ENCODE results near the gene ZFP64. TPM values are rescaled to one million over a fixed set of nuclear protein-coding genes. Genes with fewer than 3 reads are reported as not detected.
"Not testable (repeated sequence)": the region's sequence is repeated elsewhere in the genome, so short reads cannot be mapped to it uniquely, and the experiment has no call there.

The ZFP64 gene
- polyA plus RNA-seq, 2 donors = 3.2 to 6.2 TPM

- H3K4me3 ChIP-seq (ENCODE audit: low read depth in 1 of 2, low read length in 2 of 2) = no peak overlapping the region
- no peak overlapping the region for H3K27ac ChIP-seq (ENCODE audit: low read depth in 2 of 2, low read length in 1 of 2)
- peaks cover 3 to 15% of the 10 kb centered on the region in 2 donors for H3K36me3 ChIP-seq (ENCODE audit: control insufficient read depth in 2 of 2, insufficient read depth in 2 of 2, low read length in 1 of 2)
- H3K4me1 ChIP-seq (ENCODE audit: control insufficient read depth in 2 of 2, insufficient read depth in 2 of 2, low read length in 1 of 2) = no peaks in the 10 kb centered on the region
- H3K9me3 ChIP-seq (ENCODE audit: control insufficient read depth in 2 of 2, insufficient read depth in 1 of 2, low read depth in 1 of 2, low read length in 1 of 2) = peaks cover 0 to 2% of the 10 kb centered on the region in 2 donors
- 57 to 60% methylated on average over 2 of the region's 2 CpGs for WGBS, 2 donors
- H3K27me3 ChIP-seq (ENCODE audit: control insufficient read depth in 1 of 2, insufficient read depth in 2 of 2, low read length in 2 of 2) = no peaks in the 10 kb centered on the region
Measured at GRCh38 chr20:52150440-52151258, 40.9 kb downstream of the ZFP64 start.

GRCh38 chr20:52145587-52145986 lies 46.0 kb downstream of the ZFP64 start:
- no peaks in the 10 kb centered on the region for H3K4me1 ChIP-seq (ENCODE audit: control insufficient read depth in 2 of 2, insufficient read depth in 2 of 2, low read length in 1 of 2)
- no peak overlapping the region for H3K4me3 ChIP-seq (ENCODE audit: low read depth in 1 of 2, low read length in 2 of 2)
- no peaks in the 10 kb centered on the region for H3K27me3 ChIP-seq (ENCODE audit: control insufficient read depth in 1 of 2, insufficient read depth in 2 of 2, low read length in 2 of 2)
- no peak overlapping the region for H3K27ac ChIP-seq (ENCODE audit: low read depth in 2 of 2, low read length in 1 of 2)
- no peaks in the 10 kb centered on the region for H3K9me3 ChIP-seq (ENCODE audit: control insufficient read depth in 2 of 2, insufficient read depth in 1 of 2, low read depth in 1 of 2, low read length in 1 of 2)
- H3K36me3 ChIP-seq (ENCODE audit: control insufficient read depth in 2 of 2, insufficient read depth in 2 of 2, low read length in 1 of 2) = no peaks in the 10 kb centered on the region

DNA sequence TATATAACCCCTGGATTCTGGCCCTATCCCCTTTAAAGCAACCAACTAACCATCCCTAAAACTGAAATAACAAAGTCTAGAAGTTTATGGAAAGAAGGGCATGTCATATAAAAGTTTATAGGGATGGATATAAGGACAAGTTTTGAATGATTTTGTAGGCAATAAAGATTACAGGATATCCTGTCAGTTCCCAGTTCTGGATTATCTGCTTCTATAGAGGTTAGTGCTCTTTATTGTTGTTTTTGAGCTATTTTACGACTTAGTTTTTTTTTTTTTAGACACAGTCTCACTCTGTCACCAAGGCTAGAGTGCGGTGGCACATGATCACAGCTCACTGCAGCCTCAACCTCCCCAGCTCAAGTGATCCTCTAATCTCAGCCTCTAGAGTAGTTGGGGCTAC lies 48.3 kb downstream of the ZFP64 start:
- WGBS, 2 donors = 81 to 86% methylated on average over 2 of the region's 2 CpGs
- no peaks in the 10 kb centered on the region for H3K9me3 ChIP-seq (ENCODE audit: control insufficient read depth in 2 of 2, insufficient read depth in 1 of 2, low read depth in 1 of 2, low read length in 1 of 2)
- H3K27me3 ChIP-seq (ENCODE audit: control insufficient read depth in 1 of 2, insufficient read depth in 2 of 2, low read length in 2 of 2) = no peaks in the 10 kb centered on the region
- H3K4me1 ChIP-seq (ENCODE audit: control insufficient read depth in 2 of 2, insufficient read depth in 2 of 2, low read length in 1 of 2) = no peaks in the 10 kb centered on the region
- no peak overlapping the region for H3K27ac ChIP-seq (ENCODE audit: low read depth in 2 of 2, low read length in 1 of 2)
- no peak overlapping the region for H3K4me3 ChIP-seq (ENCODE audit: low read depth in 1 of 2, low read length in 2 of 2)
- no peaks in the 10 kb centered on the region for H3K36me3 ChIP-seq (ENCODE audit: control insufficient read depth in 2 of 2, insufficient read depth in 2 of 2, low read length in 1 of 2)

GRCh38 chr20:52142757-52143156 lies 48.8 kb downstream of the ZFP64 start:
- no peaks in the 10 kb centered on the region for H3K4me1 ChIP-seq (ENCODE audit: control insufficient read depth in 2 of 2, insufficient read depth in 2 of 2, low read length in 1 of 2)
- H3K27me3 ChIP-seq (ENCODE audit: control insufficient read depth in 1 of 2, insufficient read depth in 2 of 2, low read length in 2 of 2) = no peaks in the 10 kb centered on the region
- no peaks in the 10 kb centered on the region for H3K36me3 ChIP-seq (ENCODE audit: control insufficient read depth in 2 of 2, insufficient read depth in 2 of 2, low read length in 1 of 2)
- H3K27ac ChIP-seq (ENCODE audit: low read depth in 2 of 2, low read length in 1 of 2) = no peak overlapping the region
- H3K9me3 ChIP-seq (ENCODE audit: control insufficient read depth in 2 of 2, insufficient read depth in 1 of 2, low read depth in 1 of 2, low read length in 1 of 2) = no peaks in the 10 kb centered on the region
- WGBS, 2 donors = 81 to 91% methylated on average over 1 to 2 of the region's 2 CpGs
- H3K4me3 ChIP-seq (ENCODE audit: low read depth in 1 of 2, low read length in 2 of 2) = no peak overlapping the region

- no peaks in the 10 kb centered on the region for H3K27me3 ChIP-seq (ENCODE audit: control insufficient read depth in 1 of 2, insufficient read depth in 2 of 2, low read length in 2 of 2)
- no peaks in the 10 kb centered on the region for H3K36me3 ChIP-seq (ENCODE audit: control insufficient read depth in 2 of 2, insufficient read depth in 2 of 2, low read length in 1 of 2)
- WGBS, 2 donors = 91% methylated on average over 5 of the region's 5 CpGs
- no peaks in the 10 kb centered on the region for H3K9me3 ChIP-seq (ENCODE audit: control insufficient read depth in 2 of 2, insufficient read depth in 1 of 2, low read depth in 1 of 2, low read length in 1 of 2)
- no peak overlapping the region for H3K4me3 ChIP-seq (ENCODE audit: low read depth in 1 of 2, low read length in 2 of 2)
- H3K27ac ChIP-seq (ENCODE audit: low read depth in 2 of 2, low read length in 1 of 2) = no peak overlapping the region
- no peaks in the 10 kb centered on the region for H3K4me1 ChIP-seq (ENCODE audit: control insufficient read depth in 2 of 2, insufficient read depth in 2 of 2, low read length in 1 of 2)
Measured at GRCh38 chr20:52139986-52140385, 51.6 kb downstream of the ZFP64 start.

- H3K36me3 ChIP-seq (ENCODE audit: control insufficient read depth in 2 of 2, insufficient read depth in 2 of 2, low read length in 1 of 2) = no peaks in the 10 kb centered on the region
- H3K4me3 ChIP-seq (ENCODE audit: low read depth in 1 of 2, low read length in 2 of 2) = no peak overlapping the region
- no peaks in the 10 kb centered on the region for H3K9me3 ChIP-seq (ENCODE audit: control insufficient read depth in 2 of 2, insufficient read depth in 1 of 2, low read depth in 1 of 2, low read length in 1 of 2)
- H3K27me3 ChIP-seq (ENCODE audit: control insufficient read depth in 1 of 2, insufficient read depth in 2 of 2, low read length in 2 of 2) = no peaks in the 10 kb centered on the region
- H3K27ac ChIP-seq (ENCODE audit: low read depth in 2 of 2, low read length in 1 of 2) = no peak overlapping the region
- H3K4me1 ChIP-seq (ENCODE audit: control insufficient read depth in 2 of 2, insufficient read depth in 2 of 2, low read length in 1 of 2) = no peaks in the 10 kb centered on the region
- WGBS, 2 donors = 93 to 96% methylated on average over 4 of the region's 4 CpGs
Measured at GRCh38 chr20:52137850-52138249, 53.7 kb downstream of the ZFP64 start.

DNA sequence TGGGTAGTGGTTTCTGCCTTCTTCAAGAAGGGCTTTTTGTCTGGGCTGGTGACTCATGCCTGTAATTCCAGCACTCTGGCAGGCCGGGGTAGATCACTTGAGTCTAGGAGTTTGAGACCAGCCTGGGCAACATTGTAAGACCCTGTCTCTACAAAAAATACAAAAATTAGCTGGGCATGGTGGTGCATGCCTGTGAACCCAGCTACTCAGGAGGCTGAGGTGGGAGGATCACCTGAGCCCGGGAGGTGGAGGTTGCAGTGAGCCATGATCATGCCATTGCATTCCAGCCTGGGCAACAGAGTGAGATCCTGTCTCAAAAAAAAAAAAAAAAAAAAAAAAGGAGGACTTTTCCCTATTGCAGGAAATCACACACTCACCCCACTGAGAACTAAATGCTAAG lies 57.9 kb downstream of the ZFP64 start:
- H3K27ac ChIP-seq (ENCODE audit: low read depth in 2 of 2, low read length in 1 of 2); H3K4me1 ChIP-seq (ENCODE audit: control insufficient read depth in 2 of 2, insufficient read depth in 2 of 2, low read length in 1 of 2); H3K36me3 ChIP-seq (ENCODE audit: control insufficient read depth in 2 of 2, insufficient read depth in 2 of 2, low read length in 1 of 2); H3K9me3 ChIP-seq (ENCODE audit: control insufficient read depth in 2 of 2, insufficient read depth in 1 of 2, low read depth in 1 of 2, low read length in 1 of 2); H3K27me3 ChIP-seq (ENCODE audit: control insufficient read depth in 1 of 2, insufficient read depth in 2 of 2, low read length in 2 of 2); H3K4me3 ChIP-seq (ENCODE audit: low read depth in 1 of 2, low read length in 2 of 2): not testable (repeated sequence)
- WGBS, 2 donors = 90 to 96% methylated on average over 2 of the region's 2 CpGs

DNA sequence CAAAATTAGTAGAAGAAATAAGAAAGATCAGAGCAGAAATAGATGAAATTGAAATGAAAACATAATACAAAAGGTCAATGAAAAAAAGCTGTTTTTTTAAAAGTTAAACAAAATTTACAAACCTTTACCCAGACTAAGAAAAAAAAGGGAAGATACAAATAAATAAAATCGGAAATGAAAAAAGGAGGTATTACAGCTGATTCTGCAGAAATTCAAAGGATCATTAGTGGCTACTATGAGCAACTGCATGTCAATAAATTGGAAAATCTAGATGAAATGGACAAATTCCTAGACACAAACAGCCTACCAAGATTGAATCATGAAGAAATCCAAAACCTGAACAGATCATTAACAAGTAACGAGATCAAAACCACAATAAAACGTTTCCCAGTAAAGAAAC lies 59.2 kb downstream of the ZFP64 start:
- no peaks in the 10 kb centered on the region for H3K4me1 ChIP-seq (ENCODE audit: control insufficient read depth in 2 of 2, insufficient read depth in 2 of 2, low read length in 1 of 2)
- no peaks in the 10 kb centered on the region for H3K9me3 ChIP-seq (ENCODE audit: control insufficient read depth in 2 of 2, insufficient read depth in 1 of 2, low read depth in 1 of 2, low read length in 1 of 2)
- H3K36me3 ChIP-seq (ENCODE audit: control insufficient read depth in 2 of 2, insufficient read depth in 2 of 2, low read length in 1 of 2) = no peaks in the 10 kb centered on the region
- no peak overlapping the region for H3K4me3 ChIP-seq (ENCODE audit: low read depth in 1 of 2, low read length in 2 of 2)
- 80 to 88% methylated on average over 3 of the region's 3 CpGs for WGBS, 2 donors
- H3K27ac ChIP-seq (ENCODE audit: low read depth in 2 of 2, low read length in 1 of 2) = no peak overlapping the region
- no peaks in the 10 kb centered on the region for H3K27me3 ChIP-seq (ENCODE audit: control insufficient read depth in 1 of 2, insufficient read depth in 2 of 2, low read length in 2 of 2)

DNA sequence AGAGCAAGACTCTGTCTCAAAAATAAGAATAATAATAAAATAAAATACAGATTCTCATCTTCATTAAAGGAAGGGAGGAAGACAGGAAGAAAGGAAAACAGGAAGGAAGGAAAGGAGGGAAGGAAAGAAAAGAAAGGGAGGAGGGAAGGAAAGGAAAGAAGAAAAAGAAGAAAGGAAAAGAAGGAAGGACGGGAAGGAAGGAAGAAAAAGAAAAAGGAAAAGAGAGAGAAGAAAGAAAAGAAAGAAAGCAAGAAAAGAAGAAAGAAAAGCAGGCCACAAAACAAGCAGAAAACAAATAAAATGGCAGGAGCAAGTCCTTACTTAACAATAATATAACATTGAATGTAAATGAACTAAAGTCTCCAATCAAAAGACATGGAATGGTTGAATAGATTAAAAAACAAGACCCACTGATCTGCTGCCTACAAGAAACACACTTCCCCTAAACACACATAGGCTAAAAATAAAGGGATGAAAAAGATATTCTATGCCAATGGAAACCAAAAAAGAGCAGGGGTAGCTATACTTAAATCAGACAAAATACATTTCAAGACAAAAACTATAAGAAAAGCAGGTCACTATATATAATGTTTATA lies 60.4 kb downstream of the ZFP64 start:
- WGBS, 2 donors = 95% methylated on average over 1 of the region's 1 CpG
- no peaks in the 10 kb centered on the region for H3K36me3 ChIP-seq (ENCODE audit: control insufficient read depth in 2 of 2, insufficient read depth in 2 of 2, low read length in 1 of 2)
- no peaks in the 10 kb centered on the region for H3K27me3 ChIP-seq (ENCODE audit: control insufficient read depth in 1 of 2, insufficient read depth in 2 of 2, low read length in 2 of 2)
- H3K4me1 ChIP-seq (ENCODE audit: control insufficient read depth in 2 of 2, insufficient read depth in 2 of 2, low read length in 1 of 2) = no peaks in the 10 kb centered on the region
- H3K27ac ChIP-seq (ENCODE audit: low read depth in 2 of 2, low read length in 1 of 2) = no peak overlapping the region
- no peaks in the 10 kb centered on the region for H3K9me3 ChIP-seq (ENCODE audit: control insufficient read depth in 2 of 2, insufficient read depth in 1 of 2, low read depth in 1 of 2, low read length in 1 of 2)
- H3K4me3 ChIP-seq (ENCODE audit: low read depth in 1 of 2, low read length in 2 of 2) = no peak overlapping the region

GRCh38 chr20:52130406-52130805 lies 61.2 kb downstream of the ZFP64 start:
- Histone ChIP-seq H3K27ac (ENCODE audit: low read depth in 2 of 2, low read length in 1 of 2) (no peak overlapping the region), H3K9me3 (ENCODE audit: control insufficient read depth in 2 of 2, insufficient read depth in 1 of 2, low read depth in 1 of 2, low read length in 1 of 2) (no peaks in the 10 kb centered on the region), H3K4me1 (ENCODE audit: control insufficient read depth in 2 of 2, insufficient read depth in 2 of 2, low read length in 1 of 2) (no peaks in the 10 kb centered on the region), H3K36me3 (ENCODE audit: control insufficient read depth in 2 of 2, insufficient read depth in 2 of 2, low read length in 1 of 2) (no peaks in the 10 kb centered on the region), H3K27me3 (ENCODE audit: control insufficient read depth in 1 of 2, insufficient read depth in 2 of 2, low read length in 2 of 2) (no peaks in the 10 kb centered on the region), H3K4me3 (ENCODE audit: low read depth in 1 of 2, low read length in 2 of 2) (no peak overlapping the region)
- WGBS, 2 donors = 93 to 96% methylated on average over 5 of the region's 5 CpGs

All from esophagus (tissue), 2 donors.